HepG2 (cell line): ENCODE data around the gene SYT8. TPM values are rescaled to one million over a fixed set of nuclear protein-coding genes. Genes with fewer than 3 reads are reported as not detected.

Experiments used
- ATAC-seq: fragments of 200-7000 bp; cut with Tn5 transposase; 3 replicates; pipeline ENCODE4 v1.9.1; 2020; ENCODE audit warnings: mild to moderate bottlenecking, moderate library complexity
- BruUV-seq: library from RNA; stranded (reverse); fragments of 400-500 nt; replicated peaks from 2 replicates; lab custom pipeline; 2021; lab: Mats Ljungman, UMichigan
- CTCF ChIA-PET: fragments of 300-600 bp; formaldehyde crosslinking; extraction: SDS; loops from one replicate; lab custom pipeline; 2021; ENCODE audit warnings: low total read pairs, inconsistent platforms, low intra/inter-chr PET ratio; lab: Yijun Ruan, JAX
- POLR2A ChIA-PET: fragments of 350-600 bp; sonication (Branson Sonifier 250); formaldehyde crosslinking; loops from one replicate; lab custom pipeline; 2020; ENCODE audit warnings: antibody characterized with exemption, inconsistent platforms; lab: Yijun Ruan, JAX
- DNase-seq: peaks from one replicate; pipeline ENCODE4 v3.0.0-alpha.2; 2015; ENCODE audit warnings: low spot score
- FAIRE-seq: peaks from 3 replicates; lab custom pipeline; 2011; peaks lifted over from hg19 to GRCh38; lab: Jason Lieb, UNC
- H2AFZ ChIP-seq: one replicate; pipeline ENCODE4 v1.6.1; 2011; ENCODE audit warnings: low read length, inconsistent platforms
- H3K27ac ChIP-seq: fragments of 300-600 bp; 3 replicates; pipeline ENCODE4 v1.8.0; 2011; ENCODE audit warnings: mixed run types, mild to moderate bottlenecking, mixed read lengths, low read length, inconsistent platforms; ENCODE audit not compliant: insufficient read depth; ENCODE audit errors: extremely low read length
- H3K27me3 ChIP-seq, 2 experiments: fragments of 200-600 bp in 1 of 2; 2 replicates in 1 of 2; 3 replicates in 1 of 2; pipeline versions ENCODE4 v1.6.0 to v1.8.0; 2011; ENCODE audit warnings: low read length in 2 of 2, mild to moderate bottlenecking in 2 of 2, moderate library complexity in 2 of 2, inconsistent platforms in 1 of 2; ENCODE audit not compliant: insufficient read depth in 2 of 2, control insufficient read depth in 1 of 2
- H3K36me3 ChIP-seq, 2 experiments: fragments of 200-600 bp in 1 of 2; replicated peaks in 1 of 2; 2 replicates in 1 of 2; 3 replicates in 1 of 2; pipeline versions ENCODE4 v1.5.1 to v1.8.0; 2011; ENCODE audit warnings: low read length in 2 of 2, inconsistent platforms in 1 of 2; ENCODE audit not compliant: insufficient read depth in 2 of 2, control insufficient read depth in 1 of 2
- H3K4me1 ChIP-seq: 2 replicates; pipeline ENCODE4 v1.5.1; 2012; ENCODE audit warnings: low read length, inconsistent platforms; ENCODE audit not compliant: insufficient read depth
- H3K4me2 ChIP-seq: 2 replicates; pipeline ENCODE4 v1.6.0; 2011; ENCODE audit warnings: low read depth, low read length, inconsistent platforms
- H3K4me3 ChIP-seq, 3 experiments: fragments of 200-600 bp in 1 of 3; sonication (generic), shearing (Covaris generic) in 1 of 3; replicated peaks in 1 of 3; 2 replicates each; pipeline ENCODE4 v1.5.1; 2011 to 2016; ENCODE audit warnings: low read length in 3 of 3, inconsistent platforms in 2 of 3, low read depth in 2 of 3, mild to moderate bottlenecking in 2 of 3, control low read depth in 1 of 3, mixed read lengths in 1 of 3; ENCODE audit not compliant: insufficient read depth in 1 of 3
- H3K79me2 ChIP-seq: one replicate; pipeline ENCODE4 v1.6.1; 2011; ENCODE audit warnings: low read length, inconsistent platforms; ENCODE audit not compliant: insufficient read depth
- H3K9ac ChIP-seq: 2 replicates; pipeline ENCODE4 v1.6.0; 2011; ENCODE audit warnings: mild to moderate bottlenecking, low read depth, low read length, inconsistent platforms; ENCODE audit not compliant: insufficient read depth
- H3K9me3 ChIP-seq: 2 replicates; pipeline ENCODE4 v1.5.1; 2012; ENCODE audit warnings: mild to moderate bottlenecking, low read length
- H4K20me1 ChIP-seq: 2 replicates; pipeline ENCODE4 v1.6.0; 2011; ENCODE audit warnings: inconsistent platforms, mild to moderate bottlenecking, low read length, moderate library complexity; ENCODE audit not compliant: insufficient read depth
- ARID3A ChIP-seq: IDR thresholded peaks from 2 replicates; pipeline ENCODE4 v1.6.1; 2012; ENCODE audit warnings: low read depth, low read length, improper control_type of control experiment
- KMT2B ChIP-seq: IDR thresholded peaks from 2 replicates; pipeline ENCODE4 v1.6.1; 2016; ENCODE audit warnings: missing genetic modification reagents, missing compliant biosample characterization
- PRDM4 ChIP-seq: sonication (generic); formaldehyde crosslinking; IDR thresholded peaks from 2 replicates; pipeline ENCODE4 v1.9.0; 2021; ENCODE audit warnings: missing genetic modification reagents, borderline replicate concordance
- SIN3B ChIP-seq: fragments of 150-350 bp; IDR thresholded peaks from 2 replicates; pipeline ENCODE4 v1.6.1; 2014; ENCODE audit warnings: low read length
- ZFP62 ChIP-seq: sonication (generic); formaldehyde crosslinking; IDR thresholded peaks from 2 replicates; pipeline ENCODE4 v1.4.0; 2020; ENCODE audit warnings: missing genetic modification reagents
- ZNF281 ChIP-seq: sonication (generic); formaldehyde crosslinking; IDR thresholded peaks from 2 replicates; pipeline ENCODE4 v1.4.0; 2020; ENCODE audit warnings: missing genetic modification reagents, borderline replicate concordance
- ZNF296 ChIP-seq: sonication (generic); formaldehyde crosslinking; conservative IDR thresholded peaks from 2 replicates; pipeline ENCODE4 v1.5.0; 2020; ENCODE audit warnings: mild to moderate bottlenecking, missing genetic modification reagents
- ZNF414 ChIP-seq: sonication (generic); formaldehyde crosslinking; IDR thresholded peaks from 2 replicates; pipeline ENCODE4 v1.5.0; 2020; ENCODE audit warnings: missing genetic modification reagents
- ZNF605 ChIP-seq: sonication (generic); formaldehyde crosslinking; IDR thresholded peaks from 2 replicates; pipeline ENCODE4 v1.8.0; 2022; ENCODE audit warnings: mild to moderate bottlenecking, missing genetic modification reagents
- ZNF614 ChIP-seq: IDR thresholded peaks from 2 replicates; pipeline ENCODE4 v1.6.1; 2018; ENCODE audit warnings: missing biosample characterization, missing genetic modification reagents, inconsistent platforms, borderline replicate concordance
- WGBS: methylation state at CpG from one replicate; pipeline ENCODE4 v1.1.6; 2017; ENCODE audit warnings: low lambda C conversion rate; 5-methylcytosine and 5-hydroxymethylcytosine counted together
- in situ Hi-C: cut with HindIII; loops from 2 replicates; pipeline ENCODE4 v1.10.0; 2017; ENCODE audit warnings: low pct_unique_long_range_greater_than_20kb; ENCODE audit not compliant: extremely low pct_ligation_motif_present
- intact Hi-C: fragments of 100-400 bp; cut with micrococcal nuclease; formaldehyde crosslinking; loops from one replicate; pipeline ENCODE4 v1.10.0; 2022; ENCODE audit not compliant: unreplicated experiment
- polyA plus RNA-seq, 8 experiments: library from polyadenylated mRNA; depleted of rRNA in 3 of 8; stranded (reverse) in 7 of 8; unstranded in 1 of 8; fragments of >200 nt; fragmentation: Illumina TruSeq in 4 of 8; extraction: Trizol in 4 of 8; gene quantifications; 2 replicates each; pipeline versions ENCODE4 v1.2.1 to v1.2.3, GENCODE V29; 2011 to 2016; ENCODE audit warnings: low read depth in 4 of 8, missing spikeins in 1 of 8, mixed read lengths in 1 of 8; ENCODE audit not compliant: insufficient read depth in 1 of 8
- total RNA-seq, 5 experiments: library from RNA; depleted of rRNA; stranded (reverse); fragments of >200 nt; fragmentation: Illumina TruSeq; extraction: Trizol; gene quantifications; 2 replicates each; pipeline ENCODE4 v1.2.3, GENCODE V29; 2016; ENCODE audit warnings: low read depth in 1 of 5
- TF ChIP-seq, protein P1 (sequence below): sonication (generic); formaldehyde crosslinking; IDR thresholded peaks from 2 replicates; pipeline ENCODE4 v1.4.0; 2020; ENCODE audit warnings: missing genetic modification reagents

The SYT8 gene
- total and polyA plus RNA-seq, 2 of the 13 experiments (the other 11 are each of a cell fraction or from before 2014, with no cell fraction given), result 0.60 to 2.3 TPM

- no peaks in the 10 kb centered on the region for H3K9me3 ChIP-seq
- ChIA-PET CTCF (interaction anchor here (0.7 to 7.1 kb wide), 3 partner anchors 242 to 274 kb away, joined by 4 to 108 read pairs (median 5); no protein-coding TSS in a partner anchor), POLR2A (interaction anchor here (0.8 to 1.5 kb wide), 4 partner anchors 106 to 518 kb away, joined by 3 to 21 read pairs (median 5); partner anchors contain the start of gene TSSC4)
- no peaks in the 10 kb centered on the region for H3K79me2 ChIP-seq
- 19% methylated on average over 7 of the region's 23 CpGs for WGBS
- peaks cover 8 to 59% of the 10 kb centered on the region in 2 experiments for H3K27me3 ChIP-seq
- intact Hi-C loops (loop anchor here (1.0 to 5.0 kb wide), 2 partner anchors 268 to 470 kb away; no protein-coding TSS in a partner anchor), in situ Hi-C loops (loop anchor here (5.0 kb wide), 1 partner anchor 270 kb away; no protein-coding TSS in a partner anchor)
- peak; percentile 91 for ATAC-seq
- H2AFZ ChIP-seq, result no peak overlapping the region
- H3K9ac ChIP-seq, result no peak overlapping the region
- DNase-seq, result peak; percentile 49
- no peaks in the 10 kb centered on the region for H3K36me3 ChIP-seq
- no peaks in the 10 kb centered on the region for H4K20me1 ChIP-seq
- no peak overlapping the region for H3K4me3 ChIP-seq
- H3K27ac ChIP-seq, result no peak overlapping the region
- BruUV-seq, result no TSS peak
- FAIRE-seq, result peak; percentile 43
- H3K4me2 ChIP-seq, result no peak overlapping the region
- peaks cover 18% of the 10 kb centered on the region for H3K4me1 ChIP-seq
- TF ChIP-seq PRDM4 (CRISPR knock-in tag) (no peak), ARID3A (no peak), ZNF296 (CRISPR knock-in tag) (no peak), ZNF605 (CRISPR knock-in tag) (peak; percentile 52; the same call in 1 of the 2 replicates), ZNF414 (CRISPR knock-in tag) (no peak), KMT2B (no peak), ZNF281 (CRISPR knock-in tag) (peak; percentile 81; the same call in 1 of the 2 replicates), ZFP62 (CRISPR knock-in tag) (no peak), SIN3B (no peak), ZNF614 (CRISPR knock-in tag) (0 out of 2 replicates have a peak, but pooled peaks have one; percentile 35)
- TF ChIP-seq, protein P1, sequence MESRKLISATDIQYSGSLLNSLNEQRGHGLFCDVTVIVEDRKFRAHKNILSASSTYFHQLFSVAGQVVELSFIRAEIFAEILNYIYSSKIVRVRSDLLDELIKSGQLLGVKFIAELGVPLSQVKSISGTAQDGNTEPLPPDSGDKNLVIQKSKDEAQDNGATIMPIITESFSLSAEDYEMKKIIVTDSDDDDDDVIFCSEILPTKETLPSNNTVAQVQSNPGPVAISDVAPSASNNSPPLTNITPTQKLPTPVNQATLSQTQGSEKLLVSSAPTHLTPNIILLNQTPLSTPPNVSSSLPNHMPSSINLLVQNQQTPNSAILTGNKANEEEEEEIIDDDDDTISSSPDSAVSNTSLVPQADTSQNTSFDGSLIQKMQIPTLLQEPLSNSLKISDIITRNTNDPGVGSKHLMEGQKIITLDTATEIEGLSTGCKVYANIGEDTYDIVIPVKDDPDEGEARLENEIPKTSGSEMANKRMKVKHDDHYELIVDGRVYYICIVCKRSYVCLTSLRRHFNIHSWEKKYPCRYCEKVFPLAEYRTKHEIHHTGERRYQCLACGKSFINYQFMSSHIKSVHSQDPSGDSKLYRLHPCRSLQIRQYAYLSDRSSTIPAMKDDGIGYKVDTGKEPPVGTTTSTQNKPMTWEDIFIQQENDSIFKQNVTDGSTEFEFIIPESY (CRISPR knock-in tag), result 0 out of 2 replicates have a peak, but pooled peaks have one; percentile 19
Measured at GRCh38 chr11:1882265-1883238, 47.8 kb downstream of the SYT8 start.
